Breast epithelium (tissue), 3 donors: Measurements from ENCODE around the gene INTS14.

Experiments used
- CTCF ChIP-seq, 3 donors: fragments of 450-650 bp; IDR thresholded peaks; one replicate each; pipeline ENCODE4 v1.5.1; 2016 to 2017; ENCODE audit warnings: antibody characterized with exemption in 3 of 3, mild to moderate bottlenecking in 3 of 3, moderate library complexity in 3 of 3
- POLR2A ChIP-seq: fragments of 450-650 bp; IDR thresholded peaks from one replicate; pipeline ENCODE4 v1.6.1; 2016; ENCODE audit warnings: antibody characterized with exemption, mild to moderate bottlenecking, moderate library complexity
- POLR2AphosphoS5 ChIP-seq, 3 donors: sonication (generic); formaldehyde crosslinking; IDR thresholded peaks; one replicate each; pipeline ENCODE4 v1.6.1; 2017; ENCODE audit warnings: antibody characterized with exemption in 3 of 3

DNA sequence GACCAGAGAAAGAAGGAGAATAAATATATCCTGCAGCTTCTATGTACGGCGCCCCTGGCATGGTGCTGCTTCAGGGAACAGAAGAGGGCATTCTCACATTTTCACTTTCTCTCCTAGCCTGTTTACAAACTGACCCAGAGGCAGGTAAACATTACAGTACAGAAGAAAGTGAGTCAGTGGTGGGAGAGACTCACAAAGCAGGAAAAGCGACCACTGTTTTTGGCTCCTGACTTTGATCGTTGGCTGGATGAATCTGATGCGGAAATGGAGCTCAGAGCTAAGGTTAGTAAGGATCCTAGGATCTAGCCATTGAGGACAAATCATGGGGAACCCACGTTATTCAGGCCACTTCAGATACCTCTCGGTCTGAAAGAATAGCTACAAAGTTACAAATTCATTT, 54.3 kb downstream of the INTS14 start:
- TF ChIP-seq CTCF (IDR thresholded peaks at IDR 0.05): no peak
- TF ChIP-seq POLR2A: no peak
- no peak for TF ChIP-seq POLR2AphosphoS5 (IDR thresholded peaks at IDR 0.05)
